ENCODE data around the gene DCUN1D4.

DCUN1D4 gene

GRCh38 chr4:51850294-51850693 is 7.3 kb downstream of the DCUN1D4 start:
- TF ChIP-seq CTCF (IDR thresholded peaks at IDR 0.05; ENCODE audit: low read depth, low read length) = no peak
- H3K36me3 ChIP-seq = peaks cover 10% of the 10 kb centered on the region
- H3K27ac ChIP-seq = no peak overlapping the region
- H3K27me3 ChIP-seq (ENCODE audit: insufficient read depth, low read depth, severe bottlenecking) = no peaks in the 10 kb centered on the region
- no peak for DNase-seq
- H3K4me3 ChIP-seq (ENCODE audit: low read depth, low read length) = no peak overlapping the region
- H3K9me3 ChIP-seq (ENCODE audit: severe bottlenecking) = no peaks in the 10 kb centered on the region

GRCh38 chr4:51851090-51851936 is 8.4 kb downstream of the DCUN1D4 start:
- DNase-seq = peak; percentile 16
- no peak for TF ChIP-seq CTCF (IDR thresholded peaks at IDR 0.05; ENCODE audit: low read depth, low read length)

GRCh38 chr4:51851937-51852290 is 9.0 kb downstream of the DCUN1D4 start:
- Histone ChIP-seq H3K27me3 (ENCODE audit: insufficient read depth, low read depth, severe bottlenecking) (no peaks in the 10 kb centered on the region), H3K27ac (no peak overlapping the region), H3K9me3 (ENCODE audit: severe bottlenecking) (no peaks in the 10 kb centered on the region), H3K4me3 (ENCODE audit: low read depth, low read length) (no peak overlapping the region), H3K36me3 (peaks cover 10% of the 10 kb centered on the region)
- TF ChIP-seq CTCF (IDR thresholded peaks at IDR 0.05; ENCODE audit: low read depth, low read length) = no peak
- DNase-seq = no peak

More at GRCh38 chr4:51851090-51851936, 8.4 kb downstream of the DCUN1D4 start:
- H3K36me3 ChIP-seq = peaks cover 10% of the 10 kb centered on the region
- no peak overlapping the region for H3K27ac ChIP-seq
- no peaks in the 10 kb centered on the region for H3K9me3 ChIP-seq (ENCODE audit: severe bottlenecking)
- no peak overlapping the region for H3K4me3 ChIP-seq (ENCODE audit: low read depth, low read length)
- no peaks in the 10 kb centered on the region for H3K27me3 ChIP-seq (ENCODE audit: insufficient read depth, low read depth, severe bottlenecking)

- Histone ChIP-seq H3K27ac (no peak overlapping the region), H3K4me3 (ENCODE audit: low read depth, low read length) (no peak overlapping the region), H3K27me3 (ENCODE audit: insufficient read depth, low read depth, severe bottlenecking) (no peaks in the 10 kb centered on the region), H3K36me3 (peaks cover 7% of the 10 kb centered on the region), H3K9me3 (ENCODE audit: severe bottlenecking) (no peaks in the 10 kb centered on the region)
- no peak for DNase-seq
- TF ChIP-seq CTCF (IDR thresholded peaks at IDR 0.05; ENCODE audit: low read depth, low read length) = no peak
These were observed 10.2 kb downstream of the DCUN1D4 start for GRCh38 chr4:51853027-51853682.

- Histone ChIP-seq H3K4me3 (ENCODE audit: low read depth, low read length) (no peak overlapping the region), H3K9me3 (ENCODE audit: severe bottlenecking) (no peaks in the 10 kb centered on the region), H3K27me3 (ENCODE audit: insufficient read depth, low read depth, severe bottlenecking) (no peaks in the 10 kb centered on the region), H3K36me3 (no peaks in the 10 kb centered on the region), H3K27ac (no peak overlapping the region)
- TF ChIP-seq CTCF (IDR thresholded peaks at IDR 0.05; ENCODE audit: low read depth, low read length) = no peak
- no peak for DNase-seq
These were observed 12.3 kb downstream of the DCUN1D4 start for GRCh38 chr4:51855270-51855669.

All from WERI-Rb-1 (cell line).